Measurements from ENCODE around the gene HSF4. TPM values are rescaled to one million over a fixed set of nuclear protein-coding genes. Genes with fewer than 3 reads are reported as not detected.

The HSF4 gene
- total RNA-seq, 1 experiment from 2014 or later = 1.2 TPM

- Histone ChIP-seq H2BK12ac (ENCODE audit: insufficient read length, low read depth, low read length) (no peak overlapping the region), H3K4me1 (ENCODE audit: insufficient read depth, low read length) (no peaks in the 10 kb centered on the region), H2BK5ac (ENCODE audit: insufficient read length, low read length) (no peak overlapping the region), H3K14ac (ENCODE audit: insufficient read depth, low read length) (no peak overlapping the region), H4K20me1 (ENCODE audit: control insufficient read depth, insufficient read depth, insufficient read length) (no peaks in the 10 kb centered on the region), H2BK120ac (ENCODE audit: low read depth, low read length, poor library complexity, severe bottlenecking) (no peak overlapping the region), H2BK20ac (ENCODE audit: low read depth, low read length, poor library complexity, severe bottlenecking) (no peak overlapping the region), H2AFZ (ENCODE audit: low read length) (no peak overlapping the region), H3K9ac (ENCODE audit: extremely low read depth, insufficient read length, low read length) (no peak overlapping the region), H3T11ph (ENCODE audit: low read length) (no peak overlapping the region), H3K79me1 (ENCODE audit: insufficient read depth, low read depth, low read length, poor library complexity, severe bottlenecking) (no peaks in the 10 kb centered on the region), H4K91ac (ENCODE audit: insufficient read length, low read depth, low read length) (no peak overlapping the region), H3K4me2 (ENCODE audit: insufficient read depth, insufficient read length, low read length) (no peak overlapping the region), H3K4ac (ENCODE audit: low read depth, low read length) (no peak overlapping the region), H3K23ac (ENCODE audit: insufficient read length, low read depth, low read length) (no peak overlapping the region), H2AK5ac (ENCODE audit: insufficient read length, low read length) (no peak overlapping the region), H3K79me2 (ENCODE audit: insufficient read depth, low read length) (no peaks in the 10 kb centered on the region), H3K27ac (ENCODE audit: insufficient read length, low read depth, low read length) (no peak overlapping the region), H4K8ac (replicated peaks; ENCODE audit: insufficient read length, low read depth, low read length) (no peak overlapping the region), H3K27me3 (ENCODE audit: insufficient read depth, low read length) (no peaks in the 10 kb centered on the region; the same call in 1 of the 2 replicates), H3K9me3 (ENCODE audit: control insufficient read depth, low read depth, low read length) (no peaks in the 10 kb centered on the region), H3K23me2 (ENCODE audit: insufficient read length, low read depth, low read length, poor library complexity, severe bottlenecking) (no peaks in the 10 kb centered on the region), H3K56ac (ENCODE audit: insufficient read length, low read depth, low read length) (no peak overlapping the region), H4K5ac (ENCODE audit: insufficient read length, low read depth, low read length) (no peak overlapping the region), H3K18ac (ENCODE audit: insufficient read length, low read depth, low read length) (no peak overlapping the region), H2BK15ac (ENCODE audit: low read depth, low read length) (no peak overlapping the region)
- no peak for DNase-seq
- TF ChIP-seq, protein P1, sequence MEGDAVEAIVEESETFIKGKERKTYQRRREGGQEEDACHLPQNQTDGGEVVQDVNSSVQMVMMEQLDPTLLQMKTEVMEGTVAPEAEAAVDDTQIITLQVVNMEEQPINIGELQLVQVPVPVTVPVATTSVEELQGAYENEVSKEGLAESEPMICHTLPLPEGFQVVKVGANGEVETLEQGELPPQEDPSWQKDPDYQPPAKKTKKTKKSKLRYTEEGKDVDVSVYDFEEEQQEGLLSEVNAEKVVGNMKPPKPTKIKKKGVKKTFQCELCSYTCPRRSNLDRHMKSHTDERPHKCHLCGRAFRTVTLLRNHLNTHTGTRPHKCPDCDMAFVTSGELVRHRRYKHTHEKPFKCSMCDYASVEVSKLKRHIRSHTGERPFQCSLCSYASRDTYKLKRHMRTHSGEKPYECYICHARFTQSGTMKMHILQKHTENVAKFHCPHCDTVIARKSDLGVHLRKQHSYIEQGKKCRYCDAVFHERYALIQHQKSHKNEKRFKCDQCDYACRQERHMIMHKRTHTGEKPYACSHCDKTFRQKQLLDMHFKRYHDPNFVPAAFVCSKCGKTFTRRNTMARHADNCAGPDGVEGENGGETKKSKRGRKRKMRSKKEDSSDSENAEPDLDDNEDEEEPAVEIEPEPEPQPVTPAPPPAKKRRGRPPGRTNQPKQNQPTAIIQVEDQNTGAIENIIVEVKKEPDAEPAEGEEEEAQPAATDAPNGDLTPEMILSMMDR (conservative IDR thresholded peaks at IDR 0.05) = no peak
- H3K4me1 Mint-ChIP-seq = no peaks in the 10 kb centered on the region
- no peaks in the 10 kb centered on the region for H3K36me3 Mint-ChIP-seq (ENCODE audit: insufficient read depth in 1 of 3, low read depth in 3 of 3)
- no peak overlapping the region for H3K27ac Mint-ChIP-seq
- H3K9me3 Mint-ChIP-seq = no peaks in the 10 kb centered on the region
- no peak overlapping the region for H3K4me3 Mint-ChIP-seq
- H3K27me3 Mint-ChIP-seq (ENCODE audit: low read depth) = peaks cover 51% of the 10 kb centered on the region
Observed at GRCh38 chr16:67212766-67213165, 48.2 kb downstream of the HSF4 start.

Data from H9 (cell line).